ENCODE measurements around the gene CBLL2. TPM values are rescaled to one million over a fixed set of nuclear protein-coding genes. Genes with fewer than 3 reads are reported as not detected.
"Not testable (repeated sequence)": the region's sequence is repeated elsewhere in the genome, so short reads cannot be mapped to it uniquely, and the experiment has no call there.

The CBLL2 gene, protein sequence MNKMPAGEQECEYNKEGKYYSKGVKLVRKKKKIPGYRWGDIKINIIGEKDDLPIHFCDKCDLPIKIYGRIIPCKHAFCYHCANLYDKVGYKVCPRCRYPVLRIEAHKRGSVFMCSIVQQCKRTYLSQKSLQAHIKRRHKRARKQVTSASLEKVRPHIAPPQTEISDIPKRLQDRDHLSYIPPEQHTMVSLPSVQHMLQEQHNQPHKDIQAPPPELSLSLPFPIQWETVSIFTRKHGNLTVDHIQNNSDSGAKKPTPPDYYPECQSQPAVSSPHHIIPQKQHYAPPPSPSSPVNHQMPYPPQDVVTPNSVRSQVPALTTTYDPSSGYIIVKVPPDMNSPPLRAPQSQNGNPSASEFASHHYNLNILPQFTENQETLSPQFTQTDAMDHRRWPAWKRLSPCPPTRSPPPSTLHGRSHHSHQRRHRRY
- not detected for polyA plus RNA-seq (ENCODE audit: insufficient read length in 4 of 4)

DNA sequence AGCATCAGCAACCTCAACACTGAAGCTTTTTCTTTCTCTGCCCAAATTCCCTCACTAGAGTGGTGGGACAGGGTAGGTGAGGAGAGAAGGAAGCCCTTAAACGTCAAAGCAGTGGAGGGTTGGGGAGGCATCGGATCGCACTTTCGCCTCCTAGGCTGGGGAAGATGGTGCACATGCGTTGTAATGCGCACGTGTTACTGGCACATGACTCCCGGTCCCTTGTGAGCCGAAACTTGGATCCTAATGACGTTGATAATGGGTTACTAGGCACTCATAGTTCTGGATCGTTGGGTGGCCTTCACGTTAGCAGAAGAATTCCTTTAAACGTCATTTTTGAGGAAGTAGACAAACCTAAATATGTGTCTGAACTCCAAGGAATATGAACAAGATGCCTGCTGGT, at the start of gene CBLL2:
CBLL2 (plus strand) TSS at position 301 of the 400 bp plus-strand sequence; CDS start at position 380, 79 bp downstream.
- DNase-seq (ENCODE audit: low read depth in 4 of 4, low spot score in 3 of 4) = no peak

DNA sequence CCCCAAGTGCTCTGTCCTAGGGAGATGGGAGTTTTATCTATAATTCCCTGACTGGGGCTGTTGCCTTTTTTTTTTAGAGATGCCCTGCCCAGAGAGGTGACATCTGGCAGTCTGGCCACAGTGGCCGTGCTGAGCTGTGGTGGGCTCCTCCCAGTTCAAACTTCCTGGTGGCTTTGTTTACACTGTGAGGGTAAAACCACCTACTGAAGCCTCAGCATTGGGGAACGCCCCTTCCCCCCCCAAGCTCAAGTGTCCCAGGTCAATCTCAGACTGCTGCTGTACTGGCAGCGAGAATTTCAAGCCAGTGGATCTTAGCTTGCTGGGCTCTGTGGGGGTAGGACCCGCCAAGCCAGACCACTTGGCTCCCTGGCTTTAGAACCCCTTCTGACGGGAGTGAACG, 38.3 kb upstream of the CBLL2 start:
- no peak for DNase-seq (ENCODE audit: low read depth in 4 of 4, low spot score in 3 of 4)

DNA sequence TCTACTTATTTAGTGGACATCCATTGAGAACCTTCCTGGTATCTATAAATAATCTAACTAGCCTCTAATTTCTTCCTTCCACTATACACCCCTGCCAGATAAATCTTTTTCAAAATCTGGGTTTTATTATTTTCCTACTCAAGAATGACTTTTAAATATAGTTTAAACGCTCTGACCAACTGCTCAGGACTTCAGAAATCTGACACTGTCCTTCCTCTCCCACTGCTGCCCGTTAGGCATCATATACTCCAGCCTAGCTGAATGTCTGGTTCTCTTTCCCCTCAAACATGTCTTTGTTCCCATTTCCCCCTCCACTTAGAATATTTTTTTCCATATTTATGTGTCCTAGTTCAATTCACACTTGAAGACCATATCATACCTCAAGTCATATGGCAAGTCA, 35.2 kb upstream of the CBLL2 start:
- DNase-seq (ENCODE audit: low read depth in 4 of 4, low spot score in 3 of 4) = no peak

DNA sequence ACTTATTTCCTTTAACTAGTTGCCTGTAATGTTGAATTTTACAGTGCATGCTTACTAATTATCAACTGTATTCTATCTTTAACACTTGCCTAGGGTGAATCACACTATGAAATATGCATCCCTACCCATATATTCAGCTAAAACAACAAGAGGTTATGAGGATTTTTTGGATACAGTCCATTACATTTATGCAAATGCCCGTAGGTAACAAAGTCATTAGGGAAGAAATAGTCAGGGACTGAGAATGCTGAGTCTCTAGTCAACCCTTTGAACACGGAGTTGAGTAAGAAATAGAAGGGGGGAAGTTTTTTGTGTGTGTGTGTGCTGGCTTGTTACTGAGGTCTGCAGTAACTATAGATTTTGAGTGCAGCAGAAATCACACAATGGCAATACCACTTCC, 26.1 kb upstream of the CBLL2 start:
- DNase-seq (ENCODE audit: low read depth in 4 of 4, low spot score in 3 of 4) = no peak

DNA sequence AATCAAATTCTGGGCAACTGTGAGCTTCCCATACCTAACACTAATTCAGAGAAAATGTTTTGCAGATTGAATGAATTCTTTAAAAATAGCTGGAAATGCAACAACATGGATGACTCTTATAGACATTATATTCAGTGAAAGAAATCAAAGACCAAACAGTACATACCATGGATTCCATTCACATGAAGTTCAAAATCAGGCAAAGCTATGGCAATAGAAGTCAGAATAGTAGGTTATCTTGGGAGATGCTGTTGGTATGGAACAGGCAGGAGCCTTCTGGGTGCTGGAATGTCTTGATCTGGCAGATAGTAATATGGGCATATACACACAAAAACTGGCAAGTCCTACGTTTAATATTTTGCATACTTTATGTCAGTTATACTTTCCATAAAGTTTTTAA, 25.5 kb upstream of the CBLL2 start:
- DNase-seq (ENCODE audit: low read depth in 4 of 4, low spot score in 3 of 4) = no peak

DNA sequence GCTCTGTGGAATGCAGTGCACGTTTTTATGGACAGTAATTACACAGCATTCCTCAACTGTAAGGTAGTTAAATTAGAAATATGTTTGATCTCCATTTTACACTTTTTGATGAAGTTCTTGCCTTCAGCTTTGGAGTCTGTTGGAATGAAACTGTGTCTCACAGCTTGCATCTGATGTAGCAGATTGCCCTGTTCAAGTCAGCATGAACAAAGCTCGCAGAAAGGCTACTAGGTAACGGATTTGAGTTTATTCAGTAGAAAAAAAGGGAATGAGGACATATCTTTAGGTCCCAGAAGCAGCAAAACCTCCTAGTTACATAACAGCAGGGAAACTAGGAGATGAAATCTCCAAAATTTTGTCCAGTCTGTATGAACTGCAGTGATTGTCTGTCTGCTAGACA, 24.3 kb upstream of the CBLL2 start:
- no peak for DNase-seq (ENCODE audit: low read depth in 4 of 4, low spot score in 3 of 4)

DNA sequence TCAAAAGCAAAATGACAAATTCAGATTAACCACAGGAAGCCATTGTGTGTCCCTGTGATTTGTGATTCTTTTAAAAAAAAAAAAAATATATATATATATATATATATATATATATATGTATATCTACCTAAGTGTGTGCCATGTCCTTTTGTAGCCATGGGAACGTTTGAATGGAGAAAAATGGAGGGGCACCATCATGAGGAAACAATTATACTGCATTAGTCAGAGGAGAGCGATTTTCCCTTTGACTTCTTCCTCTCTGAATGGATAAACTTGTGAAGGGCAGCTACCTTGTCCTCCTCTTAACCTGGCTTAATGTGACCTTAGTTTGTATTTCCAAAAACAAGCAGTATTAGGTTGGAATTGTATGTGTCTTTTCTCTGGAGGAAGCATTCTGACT, 23.3 kb upstream of the CBLL2 start:
- no peak for DNase-seq (ENCODE audit: low read depth in 4 of 4, low spot score in 3 of 4)

DNA sequence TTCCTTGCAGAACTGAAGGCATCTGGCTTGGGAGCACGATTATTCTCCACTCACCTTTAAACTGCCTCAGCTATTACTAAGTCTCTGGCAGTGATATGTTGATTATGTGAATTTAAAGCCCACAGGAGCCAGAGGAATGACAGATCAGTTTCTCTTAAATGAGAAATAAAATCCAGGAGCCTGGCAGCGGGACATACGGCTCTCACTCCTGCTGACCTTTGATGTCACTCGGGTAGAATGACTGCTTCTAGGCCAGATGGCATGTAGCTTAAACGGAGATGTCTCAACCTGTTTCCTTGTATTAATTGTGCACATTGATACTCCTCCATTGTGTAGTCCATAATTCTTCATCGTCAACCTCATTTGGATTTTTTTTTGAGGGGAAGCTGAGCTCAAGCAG, 4.0 kb upstream of the CBLL2 start:
- peak in 2 of 4 donors; percentile 2 to 7 for DNase-seq (ENCODE audit: low read depth in 4 of 4, low spot score in 3 of 4)

DNA sequence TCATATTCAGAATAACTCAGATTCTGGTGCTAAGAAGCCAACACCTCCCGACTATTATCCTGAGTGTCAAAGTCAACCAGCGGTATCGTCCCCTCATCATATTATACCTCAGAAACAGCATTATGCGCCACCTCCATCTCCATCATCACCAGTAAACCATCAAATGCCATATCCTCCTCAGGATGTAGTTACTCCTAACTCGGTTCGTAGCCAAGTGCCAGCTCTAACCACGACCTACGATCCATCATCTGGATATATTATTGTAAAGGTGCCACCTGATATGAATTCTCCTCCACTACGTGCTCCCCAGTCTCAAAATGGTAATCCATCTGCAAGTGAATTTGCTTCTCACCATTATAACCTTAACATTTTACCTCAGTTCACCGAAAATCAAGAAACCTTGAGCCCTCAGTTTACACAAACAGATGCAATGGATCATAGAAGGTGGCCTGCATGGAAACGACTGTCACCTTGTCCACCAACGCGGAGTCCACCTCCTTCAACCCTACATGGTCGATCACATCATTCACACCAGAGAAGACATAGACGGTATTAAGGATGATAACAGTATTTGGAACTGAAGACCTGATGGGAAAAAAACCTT, 1.1 kb downstream of the CBLL2 start:
- DNase-seq (ENCODE audit: low read depth in 4 of 4, low spot score in 3 of 4) = no peak

DNA sequence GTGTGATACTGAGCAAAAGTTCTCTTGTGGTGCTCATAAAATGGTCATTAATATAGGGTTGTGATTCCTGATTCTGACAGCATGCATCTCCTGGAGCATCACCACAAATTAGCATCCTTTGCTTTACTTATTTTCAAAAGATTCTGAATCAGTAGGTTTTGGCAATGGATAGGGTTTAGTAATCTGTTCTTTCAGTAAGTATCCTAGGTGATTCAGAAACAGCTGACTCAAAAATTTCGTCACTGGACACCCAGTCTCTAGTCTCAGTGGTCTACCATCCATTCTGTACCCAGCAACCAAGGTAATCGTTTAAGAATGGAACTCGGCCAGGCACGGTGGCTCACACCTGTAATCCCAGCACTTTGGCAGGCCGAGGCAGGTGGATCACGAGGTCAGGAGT, 4.1 kb downstream of the CBLL2 start:
- no peak for DNase-seq (ENCODE audit: low read depth in 4 of 4, low spot score in 3 of 4)

DNA sequence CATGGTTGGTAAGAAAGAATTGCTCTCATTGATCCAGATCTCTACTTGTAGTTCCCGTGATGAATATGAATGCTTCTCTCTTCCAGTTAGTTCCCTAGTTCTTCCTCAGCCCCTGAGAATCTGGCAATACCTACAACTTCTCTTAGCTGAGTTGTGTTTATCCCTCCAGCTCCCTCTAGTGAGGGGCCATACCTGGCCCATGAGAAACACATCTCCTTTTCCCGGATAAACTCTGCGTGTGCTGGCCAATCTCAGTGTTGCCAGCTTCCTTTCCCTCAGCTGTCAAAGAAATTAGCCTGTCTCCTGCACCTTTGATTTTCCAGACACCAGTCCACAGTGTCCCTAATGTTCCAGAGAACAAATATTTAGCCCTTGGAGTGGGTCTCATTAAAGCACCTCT, 5.7 kb downstream of the CBLL2 start:
- no peak for DNase-seq (ENCODE audit: low read depth in 4 of 4, low spot score in 3 of 4)

DNA sequence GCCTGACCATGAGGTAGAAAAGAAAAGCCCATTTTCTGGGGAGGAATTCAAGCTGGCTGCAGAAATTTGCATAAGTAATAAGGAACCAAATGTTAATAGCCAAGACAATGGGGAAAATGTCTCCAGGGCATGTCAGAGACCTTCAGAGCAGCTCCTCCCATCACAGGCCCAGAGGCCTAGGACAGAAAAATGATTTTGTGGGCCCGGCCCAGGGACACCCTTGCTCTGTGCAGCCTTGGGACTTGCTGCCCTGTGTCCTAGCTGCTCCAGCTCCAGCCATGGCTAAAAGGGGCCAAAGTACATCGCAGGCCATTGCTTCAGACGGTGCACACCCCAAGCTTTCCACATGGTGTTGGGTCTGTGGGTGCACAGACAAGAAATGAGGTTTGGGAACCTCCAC, 16.5 kb downstream of the CBLL2 start:
- DNase-seq (ENCODE audit: low read depth in 4 of 4, low spot score in 3 of 4) = not testable (repeated sequence)

DNA sequence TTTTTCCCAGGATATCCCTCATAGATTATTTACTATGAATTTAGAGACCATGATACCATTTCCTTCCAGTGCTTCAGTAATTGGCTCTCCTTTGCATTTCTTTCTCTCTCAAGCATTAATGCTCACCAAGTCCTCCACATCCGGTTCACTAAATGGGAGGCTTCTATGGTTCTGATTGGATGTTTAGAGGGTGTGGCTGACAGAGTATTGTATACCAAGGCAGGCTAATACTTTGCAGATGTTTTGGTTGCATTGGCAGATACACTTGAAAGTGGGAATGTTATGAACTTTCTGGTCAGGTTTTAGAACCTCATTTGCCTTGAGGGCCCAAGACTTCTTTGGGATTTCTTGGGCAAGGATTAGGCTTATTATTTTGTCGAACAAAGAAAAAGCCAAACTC, 24.2 kb downstream of the CBLL2 start:
- DNase-seq (ENCODE audit: low read depth in 4 of 4, low spot score in 3 of 4) = no peak

DNA sequence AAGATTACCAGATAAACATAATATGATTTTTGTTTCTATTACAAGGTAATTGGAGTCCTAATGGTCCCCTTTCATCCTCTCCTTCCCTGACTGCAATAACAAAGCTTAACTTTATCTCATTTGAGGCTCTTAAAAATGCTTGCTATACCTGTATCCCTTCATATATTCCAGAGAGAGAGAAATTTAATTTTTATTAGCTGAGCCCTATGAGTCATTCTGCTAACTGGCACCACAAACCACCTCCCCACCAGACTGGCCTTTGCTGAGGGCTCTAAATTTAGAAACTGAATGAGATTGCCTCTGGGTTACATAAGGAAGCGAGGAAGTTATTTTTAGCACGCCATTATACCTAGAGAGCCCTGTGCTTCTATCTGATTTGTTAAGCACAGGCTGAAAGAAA, 27.4 kb downstream of the CBLL2 start:
- DNase-seq (ENCODE audit: low read depth in 4 of 4, low spot score in 3 of 4) = peak in 1 of 4 donors; percentile 6

DNA sequence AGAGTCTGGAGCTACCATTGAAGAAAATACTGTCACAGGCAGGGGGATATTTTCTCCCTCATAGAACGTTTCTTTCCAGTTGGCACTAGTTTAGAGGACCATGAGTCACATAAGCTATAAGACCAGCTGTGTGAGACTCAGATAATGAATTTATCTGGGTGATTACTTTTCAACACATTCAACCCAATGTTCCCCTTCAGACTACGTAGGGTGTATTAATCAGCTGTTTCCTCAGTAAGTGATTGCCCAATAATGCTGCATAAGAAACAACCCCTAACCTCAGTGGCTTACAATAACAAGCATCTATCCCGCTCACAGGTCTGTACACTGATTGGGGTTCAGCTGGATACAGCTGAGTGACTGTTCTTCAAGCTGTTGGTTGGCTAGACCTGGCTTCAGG, 38.1 kb downstream of the CBLL2 start:
- DNase-seq (ENCODE audit: low read depth in 4 of 4, low spot score in 3 of 4) = no peak

DNA sequence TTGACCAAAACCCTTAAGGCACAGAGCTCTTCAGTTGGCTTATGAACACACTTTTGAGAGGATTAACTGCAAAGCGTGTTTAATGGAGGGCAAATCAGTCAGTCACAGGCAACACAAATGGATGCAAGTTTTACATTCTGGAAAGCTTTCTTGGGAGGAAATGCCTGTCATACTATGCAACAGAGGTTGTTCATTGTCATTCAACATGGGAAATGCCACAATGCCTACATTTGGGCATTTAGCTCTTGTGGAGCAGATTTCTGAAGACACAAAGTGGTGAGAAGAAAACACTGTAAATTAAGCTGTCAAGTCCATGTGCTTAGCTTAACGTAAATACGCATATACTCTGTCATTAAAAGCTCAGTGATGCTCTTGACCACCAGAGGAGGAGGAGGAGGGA, 41.1 kb downstream of the CBLL2 start:
- DNase-seq (ENCODE audit: low read depth in 4 of 4, low spot score in 3 of 4) = no peak

DNA sequence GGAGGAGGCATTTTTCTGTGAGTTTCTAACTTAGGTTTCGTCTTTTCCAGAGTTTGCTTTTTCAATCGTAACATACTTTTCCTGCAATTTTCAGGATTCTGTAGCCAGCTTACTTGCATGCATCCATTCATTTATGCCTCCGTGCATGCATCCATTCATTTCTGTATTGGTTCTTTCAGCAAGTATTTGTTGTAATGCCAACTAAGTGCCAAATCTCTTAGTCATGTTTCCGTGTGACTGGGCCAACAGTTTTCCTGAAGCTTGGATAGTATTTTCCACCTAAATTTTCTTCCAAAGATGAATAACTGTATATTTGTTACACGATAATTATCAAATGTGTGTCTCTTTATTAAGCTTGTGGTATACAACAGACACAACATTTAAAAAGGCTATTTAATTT, 41.5 kb downstream of the CBLL2 start:
- no peak for DNase-seq (ENCODE audit: low read depth in 4 of 4, low spot score in 3 of 4)

DNA sequence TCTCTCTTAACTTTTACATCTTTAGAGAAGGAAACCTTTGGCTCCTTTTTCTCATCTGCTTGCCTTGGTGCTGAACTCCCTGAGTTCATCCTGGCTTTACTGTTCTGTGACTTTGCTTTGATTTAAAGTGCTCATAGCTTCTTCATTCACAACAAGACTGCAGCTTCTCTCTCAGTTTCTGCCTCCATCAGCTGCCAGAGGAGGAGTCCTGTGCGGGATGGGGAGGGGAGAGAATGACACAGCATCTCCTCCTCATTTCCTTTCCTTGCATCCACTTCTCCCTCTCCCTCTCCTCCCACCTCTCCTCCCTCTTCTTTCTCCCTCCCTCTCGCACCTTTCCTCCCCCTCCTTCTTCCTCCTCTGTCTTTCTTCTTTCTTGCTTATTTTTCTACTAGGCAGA, 42.0 kb downstream of the CBLL2 start:
- DNase-seq (ENCODE audit: low read depth in 4 of 4, low spot score in 3 of 4) = no peak

DNA sequence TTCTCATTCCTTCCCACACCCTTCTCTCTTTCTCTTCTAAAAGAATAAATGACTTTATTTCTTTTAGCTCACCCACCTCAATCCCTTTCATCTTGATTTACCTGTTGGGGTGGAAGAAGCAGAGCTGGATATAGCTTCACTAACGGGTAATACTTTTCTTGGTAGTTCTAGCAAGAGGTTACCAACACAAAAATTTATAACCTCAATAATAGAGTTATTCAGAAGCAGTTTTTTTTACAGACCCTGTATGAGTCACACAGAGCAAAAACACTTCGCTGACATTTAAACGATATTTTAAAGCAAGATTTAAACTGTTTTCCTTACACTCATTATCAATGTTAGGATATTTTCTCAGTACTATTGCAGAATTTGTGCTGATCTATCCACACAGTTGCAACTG, 42.4 kb downstream of the CBLL2 start:
- no peak for DNase-seq (ENCODE audit: low read depth in 4 of 4, low spot score in 3 of 4)

DNA sequence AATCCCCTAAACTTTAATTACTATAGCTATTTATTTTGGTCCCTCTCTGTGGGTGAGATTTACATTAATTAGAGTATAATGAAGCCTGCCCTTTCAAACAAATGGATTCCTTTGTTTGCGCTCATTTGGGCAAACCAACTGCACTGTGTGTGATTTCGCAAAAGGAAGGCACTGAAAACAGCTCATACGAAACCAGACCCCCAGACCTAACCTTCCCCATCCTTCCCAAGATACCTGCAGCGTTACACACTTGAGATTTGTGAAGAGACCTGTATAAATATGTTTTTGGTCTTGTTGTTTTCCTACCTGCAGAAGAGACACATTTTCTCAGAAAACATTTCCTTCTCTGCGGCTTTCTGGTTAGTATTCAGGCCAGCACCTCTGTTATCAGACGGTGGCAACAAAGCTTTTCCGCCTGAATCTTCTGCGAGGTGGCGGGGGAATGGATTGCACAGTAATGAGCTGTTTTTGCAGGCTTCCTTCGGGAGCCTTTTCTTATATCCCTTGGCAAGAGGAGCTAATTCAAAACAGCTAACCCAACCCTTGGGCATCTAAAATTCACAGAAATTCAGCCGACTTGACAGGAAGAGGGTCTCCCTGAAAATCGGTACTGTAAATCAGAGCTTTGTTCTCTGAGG, 47.6 kb downstream of the CBLL2 start:
- DNase-seq (ENCODE audit: low read depth in 4 of 4, low spot score in 3 of 4) = no peak

DNA sequence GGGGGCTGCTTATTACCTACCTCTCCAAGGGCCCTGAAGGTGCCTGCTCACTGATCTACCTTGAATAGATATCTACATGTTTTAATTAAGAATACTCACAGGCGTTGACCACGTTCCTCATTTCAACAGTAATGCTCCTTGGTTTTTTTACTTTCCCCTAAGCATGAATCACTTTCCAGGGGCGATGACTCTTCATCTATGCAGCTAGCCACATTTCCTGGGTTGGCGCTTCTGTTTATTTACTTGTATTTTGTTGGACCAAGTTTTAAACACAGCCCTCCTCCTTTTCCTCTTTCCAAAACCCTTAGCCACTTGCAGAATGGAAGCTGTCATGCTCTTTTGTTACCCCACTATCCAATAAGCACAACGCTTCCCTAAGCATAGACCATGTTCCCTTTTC, 50.8 kb downstream of the CBLL2 start:
- no peak for DNase-seq (ENCODE audit: low read depth in 4 of 4, low spot score in 3 of 4)

Measured in left renal pelvis (tissue), 4 donors.